Panc1 (cell line): ENCODE data around the gene PIGW.

Experiments used
- POLR2AphosphoS5 ChIP-seq: IDR thresholded peaks from 2 replicates; pipeline ENCODE4 v1.6.1; 2012; ENCODE audit warnings: mild to moderate bottlenecking, low read depth, low read length, moderate library complexity
- TF ChIP-seq, protein P1 (sequence below): fragments of 450-650 bp; IDR thresholded peaks from 2 replicates; pipeline ENCODE4 v1.5.1; 2017; ENCODE audit warnings: mild to moderate bottlenecking

DNA sequence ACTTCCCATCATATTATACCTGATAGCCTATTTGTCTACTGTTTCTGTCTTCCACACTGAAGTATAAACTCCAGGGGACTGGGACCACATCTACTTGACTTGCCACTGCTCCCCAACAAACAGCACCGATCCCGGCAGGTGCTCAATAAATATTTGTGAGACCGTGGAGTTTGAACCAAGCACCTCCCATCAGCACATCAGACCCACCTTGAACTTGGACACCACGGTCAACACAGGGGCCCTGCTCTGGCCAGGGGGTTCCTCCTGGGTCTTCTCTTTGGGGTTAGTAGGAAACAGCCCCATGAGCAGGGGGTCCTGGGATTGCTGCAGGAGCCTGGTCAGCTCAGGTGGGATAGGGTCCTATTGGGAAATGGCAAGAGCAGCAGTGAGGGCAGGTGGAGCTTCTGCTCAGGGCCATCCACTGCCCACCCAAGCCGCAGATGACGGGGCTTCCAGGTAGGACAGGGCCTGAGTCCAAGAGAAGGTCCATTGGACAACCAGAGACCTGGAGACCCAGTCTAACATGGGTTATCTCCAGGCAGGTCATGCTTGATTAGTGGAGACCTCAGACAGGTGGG is 28.4 kb upstream of the PIGW start:
- TF ChIP-seq, protein P1, sequence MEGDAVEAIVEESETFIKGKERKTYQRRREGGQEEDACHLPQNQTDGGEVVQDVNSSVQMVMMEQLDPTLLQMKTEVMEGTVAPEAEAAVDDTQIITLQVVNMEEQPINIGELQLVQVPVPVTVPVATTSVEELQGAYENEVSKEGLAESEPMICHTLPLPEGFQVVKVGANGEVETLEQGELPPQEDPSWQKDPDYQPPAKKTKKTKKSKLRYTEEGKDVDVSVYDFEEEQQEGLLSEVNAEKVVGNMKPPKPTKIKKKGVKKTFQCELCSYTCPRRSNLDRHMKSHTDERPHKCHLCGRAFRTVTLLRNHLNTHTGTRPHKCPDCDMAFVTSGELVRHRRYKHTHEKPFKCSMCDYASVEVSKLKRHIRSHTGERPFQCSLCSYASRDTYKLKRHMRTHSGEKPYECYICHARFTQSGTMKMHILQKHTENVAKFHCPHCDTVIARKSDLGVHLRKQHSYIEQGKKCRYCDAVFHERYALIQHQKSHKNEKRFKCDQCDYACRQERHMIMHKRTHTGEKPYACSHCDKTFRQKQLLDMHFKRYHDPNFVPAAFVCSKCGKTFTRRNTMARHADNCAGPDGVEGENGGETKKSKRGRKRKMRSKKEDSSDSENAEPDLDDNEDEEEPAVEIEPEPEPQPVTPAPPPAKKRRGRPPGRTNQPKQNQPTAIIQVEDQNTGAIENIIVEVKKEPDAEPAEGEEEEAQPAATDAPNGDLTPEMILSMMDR: no peak
- no peak; the same call in 1 of the 2 replicates for TF ChIP-seq POLR2AphosphoS5
